GM19043 (cell line): Measurements from ENCODE around the gene ETS2.

ENCODE experiments used
- ATAC-seq: cut with Tn5 transposase; IDR thresholded peaks from one replicate; pipeline ENCODE4 v1.9.1; 2021; ENCODE audit warnings: low read depth; ENCODE audit not compliant: unreplicated experiment

Gene ETS2

GRCh38 chr21:38777015-38777414 lies 28.7 kb upstream of the ETS2 start:
- ATAC-seq: no peak

- no peak for ATAC-seq
Observed at GRCh38 chr21:38777531-38777930, 28.2 kb upstream of the ETS2 start.

- peak; percentile 55 for ATAC-seq
Observed at GRCh38 chr21:38780879-38781278, 24.9 kb upstream of the ETS2 start.

GRCh38 chr21:38784458-38785266 lies 21.1 kb upstream of the ETS2 start:
- no peak for ATAC-seq

GRCh38 chr21:38785483-38785882 lies 20.2 kb upstream of the ETS2 start:
- no peak for ATAC-seq

- ATAC-seq: no peak
Observed at GRCh38 chr21:38787016-38787415, 18.7 kb upstream of the ETS2 start.

GRCh38 chr21:38787461-38788274 lies 18.1 kb upstream of the ETS2 start:
- no peak for ATAC-seq

- ATAC-seq: no peak
Observed at GRCh38 chr21:38788275-38788905, 17.3 kb upstream of the ETS2 start.

GRCh38 chr21:38789275-38789674 lies 16.5 kb upstream of the ETS2 start:
- no peak for ATAC-seq

GRCh38 chr21:38790059-38790458 lies 15.7 kb upstream of the ETS2 start:
- no peak for ATAC-seq

- no peak for ATAC-seq
Observed at GRCh38 chr21:38790961-38791360, 14.8 kb upstream of the ETS2 start.

GRCh38 chr21:38792676-38793459 lies 12.9 kb upstream of the ETS2 start:
- no peak for ATAC-seq

- no peak for ATAC-seq
Observed at GRCh38 chr21:38793926-38794713, 11.6 kb upstream of the ETS2 start.

- ATAC-seq: no peak
Observed at GRCh38 chr21:38794978-38795377, 10.8 kb upstream of the ETS2 start.

GRCh38 chr21:38795475-38795874 lies 10.3 kb upstream of the ETS2 start:
- ATAC-seq: no peak

GRCh38 chr21:38796424-38796823 lies 9.3 kb upstream of the ETS2 start:
- no peak for ATAC-seq

- no peak for ATAC-seq
Observed at GRCh38 chr21:38797470-38797869, 8.3 kb upstream of the ETS2 start.

GRCh38 chr21:38798081-38798480 lies 7.6 kb upstream of the ETS2 start:
- no peak for ATAC-seq

GRCh38 chr21:38798481-38798882 lies 7.2 kb upstream of the ETS2 start:
- no peak for ATAC-seq
